Measurements from ENCODE around the gene AP1M2. TPM values are rescaled to one million over a fixed set of nuclear protein-coding genes. Genes with fewer than 3 reads are reported as not detected.
"Not testable (repeated sequence)": the region's sequence is repeated elsewhere in the genome, so short reads cannot be mapped to it uniquely, and the experiment has no call there.

The AP1M2 gene
- polyA plus RNA-seq, 1 donor, result 69.2 TPM

DNA sequence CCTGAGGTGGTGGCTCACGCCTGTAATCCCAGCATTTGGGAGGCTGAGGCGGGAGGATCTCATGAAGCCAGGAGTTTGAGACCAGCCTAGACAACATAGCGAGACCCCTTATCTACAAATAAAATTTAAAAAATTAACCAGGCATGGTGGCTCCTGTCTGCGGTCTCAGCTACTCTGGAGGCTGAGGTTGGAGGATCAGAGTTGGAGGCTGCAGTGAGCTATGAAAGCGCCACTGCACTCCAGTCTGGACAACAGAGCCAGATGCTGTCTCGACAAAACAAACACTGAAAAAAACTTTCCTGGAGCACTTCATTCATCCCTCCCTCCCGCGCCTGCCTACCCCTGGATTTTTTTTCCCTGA lies 44.1 kb downstream of the AP1M2 start:
- peak overlapping the region; percentile 91 for H3K4me3 ChIP-seq (ENCODE audit: low read length)
- no CpG with 5 or more reads among the region's 8 CpGs for WGBS (ENCODE audit: insufficient coverage, low lambda C conversion rate)
- H3K4me1 ChIP-seq (ENCODE audit: control insufficient read depth, insufficient read depth, low read length), result peaks cover 13% of the 10 kb centered on the region
- H3K9me3 ChIP-seq (ENCODE audit: control insufficient read depth, low read depth, low read length), result no peaks in the 10 kb centered on the region
- no peak overlapping the region for H3K27ac ChIP-seq (ENCODE audit: low read length)
- peaks cover under 1% of the 10 kb centered on the region for H3K27me3 ChIP-seq (ENCODE audit: control insufficient read depth, insufficient read depth, low read length)
- no peak for DNase-seq
- H3K36me3 ChIP-seq (ENCODE audit: control insufficient read depth, insufficient read depth, low read length), result peaks cover 14% of the 10 kb centered on the region

DNA sequence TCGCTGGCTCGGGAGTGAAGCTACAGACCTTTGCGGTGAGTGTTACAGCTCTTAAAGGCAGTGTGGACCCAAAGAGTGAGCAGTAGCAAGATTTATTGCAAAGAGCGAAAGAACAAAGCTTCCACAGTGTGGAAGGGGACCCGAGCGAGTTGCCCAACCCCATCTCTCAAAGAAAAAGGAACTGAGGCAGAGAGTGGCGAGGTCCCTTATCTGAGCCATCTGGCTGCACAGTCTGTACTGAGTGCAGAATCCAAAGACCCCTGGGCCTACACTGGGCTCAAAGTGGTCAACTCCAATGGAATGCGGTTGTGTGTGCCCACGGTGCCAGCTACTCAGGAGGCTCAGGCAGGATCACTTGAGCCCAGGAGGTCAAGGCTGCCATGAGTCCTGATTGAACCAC lies 48.1 kb downstream of the AP1M2 start:
- WGBS (ENCODE audit: insufficient coverage, low lambda C conversion rate), result no CpG with 5 or more reads among the region's 9 CpGs
- H3K36me3 ChIP-seq (ENCODE audit: control insufficient read depth, insufficient read depth, low read length); H3K9me3 ChIP-seq (ENCODE audit: control insufficient read depth, low read depth, low read length); DNase-seq; H3K4me1 ChIP-seq (ENCODE audit: control insufficient read depth, insufficient read depth, low read length); H3K27ac ChIP-seq (ENCODE audit: low read length); H3K4me3 ChIP-seq (ENCODE audit: low read length); H3K27me3 ChIP-seq (ENCODE audit: control insufficient read depth, insufficient read depth, low read length): not testable (repeated sequence)

DNA sequence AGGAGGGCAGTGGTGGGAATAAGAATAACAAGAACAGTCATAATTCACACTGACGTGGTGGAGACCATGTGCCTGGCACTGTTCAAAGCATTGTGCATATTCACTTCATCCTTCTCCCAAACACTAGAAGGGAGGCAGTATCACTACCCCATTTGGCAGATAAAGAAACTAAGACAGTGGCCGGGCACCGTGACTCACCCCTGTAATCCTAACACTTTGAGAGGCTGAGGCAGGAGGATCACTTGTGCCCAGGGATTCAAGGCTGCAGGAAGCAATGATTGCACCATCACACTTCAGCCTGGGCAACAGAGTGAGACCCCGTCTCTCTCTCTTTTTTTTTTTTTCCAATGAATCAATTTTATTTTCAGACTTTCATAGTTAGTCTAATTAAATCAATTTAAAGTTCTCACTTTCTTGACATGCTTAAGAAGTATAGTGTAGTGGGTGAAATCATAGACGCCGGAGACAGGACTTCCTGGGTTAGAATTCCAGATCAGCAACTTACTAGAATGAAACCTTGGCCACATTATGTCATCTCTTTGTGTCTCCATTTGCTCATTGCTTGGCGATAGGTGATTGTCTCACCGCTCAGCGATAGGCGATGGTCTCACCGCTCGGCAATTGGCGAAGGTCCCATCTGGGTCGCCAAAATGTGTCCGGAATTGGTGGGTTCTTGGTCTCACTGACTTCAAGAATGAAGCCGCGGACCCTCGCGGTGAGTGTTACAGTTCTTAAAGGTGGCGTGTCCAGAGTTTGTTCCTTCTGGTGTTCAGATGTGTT lies 48.7 kb downstream of the AP1M2 start:
- Histone ChIP-seq H3K9me3 (ENCODE audit: control insufficient read depth, low read depth, low read length) (no peaks in the 10 kb centered on the region), H3K36me3 (ENCODE audit: control insufficient read depth, insufficient read depth, low read length) (no peaks in the 10 kb centered on the region), H3K4me3 (ENCODE audit: low read length) (no peak overlapping the region), H3K27ac (ENCODE audit: low read length) (no peak overlapping the region), H3K4me1 (ENCODE audit: control insufficient read depth, insufficient read depth, low read length) (peaks cover 3% of the 10 kb centered on the region), H3K27me3 (ENCODE audit: control insufficient read depth, insufficient read depth, low read length) (peaks cover 8% of the 10 kb centered on the region)
- DNase-seq, result no peak
- 96% methylated on average over 5 of the region's 20 CpGs for WGBS (ENCODE audit: insufficient coverage, low lambda C conversion rate)

DNA sequence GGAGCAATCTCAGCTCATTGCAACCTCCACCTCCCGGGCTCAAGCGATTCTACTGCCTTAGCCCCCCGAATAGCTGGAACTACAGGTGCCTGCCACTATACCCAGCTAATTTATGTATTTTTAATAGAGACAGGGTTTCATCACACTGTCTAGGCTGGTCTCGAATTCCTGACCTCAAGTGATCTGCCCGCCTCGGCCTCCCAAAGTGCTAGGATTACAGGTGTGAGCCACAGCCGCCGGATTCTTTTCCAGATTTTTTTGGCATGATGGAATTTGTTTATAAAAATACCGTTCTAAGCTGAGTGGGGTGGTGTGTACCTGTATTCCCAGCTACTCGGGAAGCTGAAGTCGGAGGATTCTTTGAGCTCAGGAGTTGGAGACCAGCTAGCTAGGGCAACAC lies 49.4 kb downstream of the AP1M2 start:
- DNase-seq, result no peak
- Histone ChIP-seq H3K36me3 (ENCODE audit: control insufficient read depth, insufficient read depth, low read length) (no peaks in the 10 kb centered on the region), H3K4me3 (ENCODE audit: low read length) (no peak overlapping the region), H3K27me3 (ENCODE audit: control insufficient read depth, insufficient read depth, low read length) (peaks cover 8% of the 10 kb centered on the region), H3K27ac (ENCODE audit: low read length) (no peak overlapping the region), H3K4me1 (ENCODE audit: control insufficient read depth, insufficient read depth, low read length) (no peaks in the 10 kb centered on the region), H3K9me3 (ENCODE audit: control insufficient read depth, low read depth, low read length) (no peaks in the 10 kb centered on the region)
- 90% methylated on average over 4 of the region's 11 CpGs for WGBS (ENCODE audit: insufficient coverage, low lambda C conversion rate)

DNA sequence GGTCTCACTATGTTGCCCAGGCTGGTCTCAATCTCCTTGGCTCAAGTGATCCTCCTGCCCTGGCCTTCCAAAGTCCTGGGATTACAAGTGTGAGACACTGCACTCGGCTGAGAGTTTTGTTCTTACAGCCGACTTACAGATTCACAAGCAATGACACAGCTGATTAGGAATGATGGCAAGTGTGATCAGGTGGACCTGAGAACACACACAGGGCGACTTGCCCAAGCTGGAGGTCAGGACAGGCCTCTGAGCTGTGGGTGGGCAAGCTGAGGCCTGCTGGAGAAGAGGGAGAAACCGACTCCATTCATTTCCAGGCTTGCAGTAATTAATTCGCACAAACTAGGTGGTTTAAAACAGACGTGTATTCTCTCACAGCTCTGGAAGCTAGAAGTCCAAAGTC lies 51.5 kb downstream of the AP1M2 start:
- H3K36me3 ChIP-seq (ENCODE audit: control insufficient read depth, insufficient read depth, low read length), result no peaks in the 10 kb centered on the region
- WGBS (ENCODE audit: insufficient coverage, low lambda C conversion rate), result no CpG with 5 or more reads among the region's 6 CpGs
- H3K4me1 ChIP-seq (ENCODE audit: control insufficient read depth, insufficient read depth, low read length), result no peaks in the 10 kb centered on the region
- H3K9me3 ChIP-seq (ENCODE audit: control insufficient read depth, low read depth, low read length), result no peaks in the 10 kb centered on the region
- DNase-seq, result no peak
- H3K27ac ChIP-seq (ENCODE audit: low read length), result no peak overlapping the region
- peaks cover 8% of the 10 kb centered on the region for H3K27me3 ChIP-seq (ENCODE audit: control insufficient read depth, insufficient read depth, low read length)
- no peak overlapping the region for H3K4me3 ChIP-seq (ENCODE audit: low read length)

DNA sequence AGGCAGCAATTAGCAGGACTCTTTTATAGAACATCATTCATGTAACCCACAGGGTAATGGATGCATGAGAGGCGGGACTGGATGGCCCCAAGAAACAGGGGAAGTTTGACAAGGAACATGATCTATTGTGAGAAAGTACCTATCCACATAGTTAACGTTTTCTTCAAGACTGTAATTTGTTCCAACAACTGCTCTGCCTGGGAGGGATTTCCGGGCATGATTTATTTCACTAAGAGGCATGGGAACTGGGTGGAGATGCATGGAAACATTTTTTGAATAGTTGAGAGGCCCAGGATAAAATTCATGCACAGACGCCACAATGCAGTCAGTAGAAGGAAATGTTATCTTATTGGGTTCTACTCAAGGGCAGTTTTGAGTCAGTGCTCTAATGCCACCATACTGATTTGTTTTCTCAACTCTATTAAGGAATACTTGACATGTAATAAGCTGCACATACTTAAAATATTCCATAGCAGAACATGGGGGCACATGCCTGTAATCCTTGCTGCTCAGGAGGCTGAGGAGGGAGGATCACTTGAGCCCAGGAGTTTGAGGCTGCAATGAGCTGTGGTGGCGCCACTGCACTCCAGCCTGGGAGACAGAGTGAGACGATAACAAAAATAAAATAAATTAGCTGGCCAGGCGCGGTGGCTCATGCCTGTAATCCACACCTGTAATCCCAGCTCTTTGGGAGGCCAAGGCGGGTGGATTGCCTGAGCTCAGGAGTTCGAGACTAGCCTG lies 53.3 kb downstream of the AP1M2 start:
- DNase-seq, result no peak
- H3K4me1 ChIP-seq (ENCODE audit: control insufficient read depth, insufficient read depth, low read length), result no peaks in the 10 kb centered on the region
- H3K27me3 ChIP-seq (ENCODE audit: control insufficient read depth, insufficient read depth, low read length), result peaks cover 8% of the 10 kb centered on the region
- WGBS (ENCODE audit: insufficient coverage, low lambda C conversion rate), result no CpG with 5 or more reads among the region's 10 CpGs
- no peak overlapping the region for H3K27ac ChIP-seq (ENCODE audit: low read length)
- no peak overlapping the region for H3K4me3 ChIP-seq (ENCODE audit: low read length)
- no peaks in the 10 kb centered on the region for H3K36me3 ChIP-seq (ENCODE audit: control insufficient read depth, insufficient read depth, low read length)
- H3K9me3 ChIP-seq (ENCODE audit: control insufficient read depth, low read depth, low read length), result no peaks in the 10 kb centered on the region

DNA sequence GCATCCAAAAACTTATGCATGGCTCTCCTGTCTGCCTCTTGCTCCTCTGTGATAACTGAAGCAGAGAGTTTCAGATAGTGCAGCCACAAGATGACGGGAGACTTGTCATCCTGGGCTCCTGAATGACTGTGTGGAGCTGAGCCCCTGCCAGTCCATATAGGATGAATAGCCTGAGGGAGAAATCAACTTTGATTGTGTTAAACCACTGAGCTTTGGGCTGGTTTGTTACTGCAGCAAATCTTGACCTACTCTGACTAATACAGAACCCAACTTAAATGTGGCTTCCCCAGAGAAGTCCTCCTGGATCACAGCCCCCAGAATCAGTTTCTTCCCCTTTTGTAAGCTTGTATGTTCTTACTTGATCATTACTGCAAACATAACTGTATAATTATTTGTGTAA lies 54.7 kb downstream of the AP1M2 start:
- Histone ChIP-seq H3K36me3 (ENCODE audit: control insufficient read depth, insufficient read depth, low read length) (no peaks in the 10 kb centered on the region), H3K27me3 (ENCODE audit: control insufficient read depth, insufficient read depth, low read length) (peaks cover 2% of the 10 kb centered on the region), H3K9me3 (ENCODE audit: control insufficient read depth, low read depth, low read length) (no peaks in the 10 kb centered on the region), H3K4me1 (ENCODE audit: control insufficient read depth, insufficient read depth, low read length) (no peaks in the 10 kb centered on the region), H3K27ac (ENCODE audit: low read length) (no peak overlapping the region), H3K4me3 (ENCODE audit: low read length) (no peak overlapping the region)
- WGBS (ENCODE audit: insufficient coverage, low lambda C conversion rate), result no CpG with 5 or more reads among the region's 1 CpG
- DNase-seq, result no peak

DNA sequence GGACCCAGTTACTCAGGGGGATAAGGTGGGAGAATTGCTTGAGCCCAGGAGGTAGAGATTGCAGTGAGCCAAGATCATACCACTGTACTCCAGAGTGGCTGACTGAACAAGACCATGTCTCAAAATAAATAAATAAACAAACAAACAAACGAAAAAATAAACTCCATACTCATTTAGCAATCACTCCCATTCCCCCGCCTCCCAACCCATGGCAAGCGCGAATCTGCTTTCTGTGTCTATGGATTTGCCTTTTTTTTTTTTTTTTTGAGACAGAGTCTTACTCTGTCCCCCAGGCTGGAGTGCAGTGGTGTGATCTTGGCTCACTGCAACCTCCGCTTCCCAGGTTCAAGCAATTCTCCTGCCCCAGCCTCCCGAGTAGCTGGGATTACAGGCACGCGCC lies 60.2 kb downstream of the AP1M2 start:
- not testable (repeated sequence) for DNase-seq; H3K4me1 ChIP-seq (ENCODE audit: control insufficient read depth, insufficient read depth, low read length); H3K27ac ChIP-seq (ENCODE audit: low read length); H3K9me3 ChIP-seq (ENCODE audit: control insufficient read depth, low read depth, low read length); H3K27me3 ChIP-seq (ENCODE audit: control insufficient read depth, insufficient read depth, low read length); H3K36me3 ChIP-seq (ENCODE audit: control insufficient read depth, insufficient read depth, low read length); H3K4me3 ChIP-seq (ENCODE audit: low read length)
- WGBS (ENCODE audit: insufficient coverage, low lambda C conversion rate), result no CpG with 5 or more reads among the region's 8 CpGs

DNA sequence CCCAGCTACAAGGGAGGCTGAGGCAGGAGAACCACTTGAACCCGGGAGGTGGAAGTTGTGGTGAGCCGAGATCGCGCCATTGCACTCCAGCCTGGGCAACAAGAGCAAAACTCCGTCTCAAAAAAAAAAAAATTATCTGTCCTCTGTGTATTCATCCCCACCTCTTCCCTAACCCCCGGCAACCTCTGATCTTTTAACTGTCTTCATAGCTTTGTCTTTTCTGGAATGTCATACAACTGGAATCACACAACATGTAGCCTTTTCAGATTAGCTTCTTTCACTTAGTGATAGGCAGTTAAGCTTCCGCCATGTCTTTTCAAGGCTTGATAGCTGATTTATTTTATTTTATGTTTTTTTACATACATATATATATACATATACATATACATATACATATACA lies 61.5 kb downstream of the AP1M2 start:
- no peak overlapping the region for H3K4me3 ChIP-seq (ENCODE audit: low read length)
- H3K27me3 ChIP-seq (ENCODE audit: control insufficient read depth, insufficient read depth, low read length), result peaks cover 13% of the 10 kb centered on the region
- no peak for DNase-seq
- 74% methylated on average over 4 of the region's 7 CpGs for WGBS (ENCODE audit: insufficient coverage, low lambda C conversion rate)
- no peaks in the 10 kb centered on the region for H3K4me1 ChIP-seq (ENCODE audit: control insufficient read depth, insufficient read depth, low read length)
- no peaks in the 10 kb centered on the region for H3K9me3 ChIP-seq (ENCODE audit: control insufficient read depth, low read depth, low read length)
- H3K27ac ChIP-seq (ENCODE audit: low read length), result no peak overlapping the region
- H3K36me3 ChIP-seq (ENCODE audit: control insufficient read depth, insufficient read depth, low read length), result no peaks in the 10 kb centered on the region

DNA sequence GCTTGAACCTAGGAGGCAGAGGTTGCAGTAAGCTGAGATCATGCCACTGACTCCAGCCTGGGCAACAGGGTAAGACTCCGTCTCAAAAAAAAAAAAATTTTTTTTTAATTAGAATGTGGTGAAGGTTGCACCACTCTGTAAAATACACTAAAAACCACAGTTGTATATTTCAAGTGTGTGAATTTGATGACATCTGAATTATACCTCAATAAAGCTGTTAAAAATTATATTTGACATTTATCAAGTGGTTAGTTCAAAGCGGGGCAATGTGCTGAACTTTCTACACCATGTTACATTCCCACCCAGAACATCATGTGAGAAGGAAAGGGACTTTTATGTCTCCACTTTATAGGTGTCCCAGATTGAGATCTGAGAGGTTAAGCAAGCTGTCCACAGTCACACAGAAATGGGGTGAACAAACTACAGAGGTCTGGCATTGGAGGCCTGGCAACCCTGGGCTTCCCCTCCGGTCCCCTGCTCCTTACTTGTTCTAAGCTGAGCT lies 63.9 kb downstream of the AP1M2 start:
- Histone ChIP-seq H3K27me3 (ENCODE audit: control insufficient read depth, insufficient read depth, low read length) (peaks cover 37% of the 10 kb centered on the region), H3K27ac (ENCODE audit: low read length) (no peak overlapping the region), H3K9me3 (ENCODE audit: control insufficient read depth, low read depth, low read length) (no peaks in the 10 kb centered on the region), H3K4me3 (ENCODE audit: low read length) (no peak overlapping the region), H3K36me3 (ENCODE audit: control insufficient read depth, insufficient read depth, low read length) (no peaks in the 10 kb centered on the region), H3K4me1 (ENCODE audit: control insufficient read depth, insufficient read depth, low read length) (no peaks in the 10 kb centered on the region)
- DNase-seq, result no peak
- WGBS (ENCODE audit: insufficient coverage, low lambda C conversion rate), result no CpG with 5 or more reads among the region's 3 CpGs

Data from large intestine (tissue), 3 donors.